Glutamatergic neuron (in vitro differentiated cells): ENCODE data around the gene ATG5. TPM values are rescaled to one million over a fixed set of nuclear protein-coding genes. Genes with fewer than 3 reads are reported as not detected.
"Not testable (repeated sequence)": the region's sequence is repeated elsewhere in the genome, so short reads cannot be mapped to it uniquely, and the experiment has no call there.

ENCODE experiments used
- DNase-seq: peaks from one replicate; pipeline ENCODE4 v3.0.0; 2022
- H3K27ac Mint-ChIP-seq: one replicate; pipeline ENCODE4 v1.8.0; 2020; ENCODE audit warnings: mild to moderate bottlenecking, mixed read lengths, inconsistent platforms; ENCODE audit not compliant: unreplicated experiment
- H3K27me3 Mint-ChIP-seq: one replicate; pipeline ENCODE4 v1.8.0; 2020; ENCODE audit warnings: mild to moderate bottlenecking, moderate library complexity, mixed read lengths, inconsistent platforms; ENCODE audit not compliant: unreplicated experiment
- H3K36me3 Mint-ChIP-seq: one replicate; pipeline ENCODE4 v1.8.0; 2020; ENCODE audit warnings: mild to moderate bottlenecking, mixed read lengths, inconsistent platforms; ENCODE audit not compliant: unreplicated experiment
- H3K4me1 Mint-ChIP-seq: one replicate; pipeline ENCODE4 v1.8.0; 2020; ENCODE audit warnings: mild to moderate bottlenecking, low read depth, mixed read lengths, inconsistent platforms; ENCODE audit not compliant: unreplicated experiment
- H3K4me3 Mint-ChIP-seq: one replicate; pipeline ENCODE4 v1.8.0; 2020; ENCODE audit warnings: mild to moderate bottlenecking, mixed read lengths, inconsistent platforms; ENCODE audit not compliant: unreplicated experiment
- H3K9me3 Mint-ChIP-seq: one replicate; pipeline ENCODE4 v1.8.0; 2020; ENCODE audit warnings: mild to moderate bottlenecking, moderate library complexity, mixed read lengths, inconsistent platforms; ENCODE audit not compliant: unreplicated experiment
- total RNA-seq: library from RNA; stranded (reverse); fragmentation: NEBNext Ultra II Directional; extraction: Animal tissue kit (Norgen Biotek cat#: 25700); gene quantifications from one replicate; pipeline ENCODE4 v1.2.1, GENCODE V29; 2021; ENCODE audit not compliant: unreplicated experiment
- TF ChIP-seq, protein P1 (sequence below): fragments of 200-600 bp; sonication (generic); IDR thresholded peaks from one replicate; pipeline ENCODE4 v1.5.0; 2021; ENCODE audit not compliant: partially characterized antibody, unreplicated experiment

The ATG5 gene
- total RNA-seq, 1 donor from 2014 or later, result 24.8 TPM

DNA sequence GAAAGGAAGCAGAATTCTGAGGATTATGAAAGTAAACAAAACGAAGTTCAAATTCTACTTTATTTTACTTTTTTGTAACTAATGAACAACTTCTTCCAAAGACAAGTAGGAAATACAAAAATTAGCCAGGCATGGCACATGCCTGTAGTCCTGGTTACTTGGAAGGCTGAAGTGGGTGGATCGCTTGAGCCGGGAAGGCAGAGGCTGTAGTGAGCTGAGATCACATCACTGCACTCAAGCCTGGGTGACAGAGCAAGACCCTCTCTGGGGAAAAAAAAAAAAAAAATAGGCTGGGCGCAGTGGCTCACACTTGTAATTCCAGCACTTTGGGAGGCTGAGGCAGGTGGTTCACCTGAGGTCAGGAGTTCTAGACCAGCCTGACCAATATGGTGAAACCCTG is 82.3 kb downstream of the ATG5 start:
- no peak overlapping the region for H3K4me3 Mint-ChIP-seq
- TF ChIP-seq, protein P1, sequence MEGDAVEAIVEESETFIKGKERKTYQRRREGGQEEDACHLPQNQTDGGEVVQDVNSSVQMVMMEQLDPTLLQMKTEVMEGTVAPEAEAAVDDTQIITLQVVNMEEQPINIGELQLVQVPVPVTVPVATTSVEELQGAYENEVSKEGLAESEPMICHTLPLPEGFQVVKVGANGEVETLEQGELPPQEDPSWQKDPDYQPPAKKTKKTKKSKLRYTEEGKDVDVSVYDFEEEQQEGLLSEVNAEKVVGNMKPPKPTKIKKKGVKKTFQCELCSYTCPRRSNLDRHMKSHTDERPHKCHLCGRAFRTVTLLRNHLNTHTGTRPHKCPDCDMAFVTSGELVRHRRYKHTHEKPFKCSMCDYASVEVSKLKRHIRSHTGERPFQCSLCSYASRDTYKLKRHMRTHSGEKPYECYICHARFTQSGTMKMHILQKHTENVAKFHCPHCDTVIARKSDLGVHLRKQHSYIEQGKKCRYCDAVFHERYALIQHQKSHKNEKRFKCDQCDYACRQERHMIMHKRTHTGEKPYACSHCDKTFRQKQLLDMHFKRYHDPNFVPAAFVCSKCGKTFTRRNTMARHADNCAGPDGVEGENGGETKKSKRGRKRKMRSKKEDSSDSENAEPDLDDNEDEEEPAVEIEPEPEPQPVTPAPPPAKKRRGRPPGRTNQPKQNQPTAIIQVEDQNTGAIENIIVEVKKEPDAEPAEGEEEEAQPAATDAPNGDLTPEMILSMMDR, result no peak
- no peak for DNase-seq
- H3K36me3 Mint-ChIP-seq, result no peaks in the 10 kb centered on the region
- H3K27me3 Mint-ChIP-seq, result no peaks in the 10 kb centered on the region
- H3K4me1 Mint-ChIP-seq, result peaks cover 22% of the 10 kb centered on the region
- H3K27ac Mint-ChIP-seq, result no peak overlapping the region
- H3K9me3 Mint-ChIP-seq, result peaks cover 3% of the 10 kb centered on the region

DNA sequence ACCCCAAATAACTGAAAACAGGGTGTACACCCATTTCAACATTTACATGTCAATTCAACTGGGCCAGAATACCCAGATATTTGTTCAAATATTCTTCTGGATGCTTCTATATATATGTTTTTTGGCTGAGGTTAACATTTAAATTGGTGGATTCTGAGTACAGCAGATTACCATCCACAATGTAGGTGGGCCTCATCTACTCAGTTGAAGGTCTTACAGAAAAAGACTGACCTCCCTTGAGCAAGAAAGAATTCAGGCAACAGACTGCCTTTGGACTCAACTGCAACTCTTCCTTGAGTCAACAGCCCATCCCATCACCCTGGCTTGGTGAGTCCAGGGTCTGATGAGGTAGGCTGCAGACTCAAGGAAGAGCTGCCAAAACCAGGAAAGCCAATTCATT is 84.1 kb downstream of the ATG5 start:
- H3K4me1 Mint-ChIP-seq, result peaks cover 9% of the 10 kb centered on the region
- H3K9me3 Mint-ChIP-seq, result peaks cover 3% of the 10 kb centered on the region
- H3K27me3 Mint-ChIP-seq, result no peaks in the 10 kb centered on the region
- TF ChIP-seq, protein P1, result no peak
- no peaks in the 10 kb centered on the region for H3K36me3 Mint-ChIP-seq
- H3K27ac Mint-ChIP-seq, result no peak overlapping the region
- H3K4me3 Mint-ChIP-seq, result no peak overlapping the region
- DNase-seq, result no peak

DNA sequence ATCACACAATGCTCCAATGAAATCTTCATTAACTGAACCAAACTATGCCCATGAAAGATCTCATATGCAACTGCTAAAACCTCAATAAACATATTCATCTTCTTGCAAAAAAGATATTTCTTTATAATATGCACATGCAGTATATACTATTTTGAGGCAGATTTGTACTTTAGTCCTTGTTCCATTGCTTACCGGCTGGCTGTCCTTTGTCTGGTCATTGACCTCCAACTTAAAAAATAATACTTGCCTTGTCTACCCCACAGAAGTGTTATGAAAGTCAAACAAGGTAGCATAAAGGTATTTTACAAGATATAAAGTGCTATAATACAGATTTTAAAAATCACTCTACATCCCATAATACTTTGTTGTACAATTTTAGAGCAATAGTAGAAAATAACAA is 88.3 kb downstream of the ATG5 start:
- DNase-seq, result no peak
- H3K9me3 Mint-ChIP-seq, result peaks cover 3% of the 10 kb centered on the region
- TF ChIP-seq, protein P1, result no peak
- H3K36me3 Mint-ChIP-seq, result peaks cover 13% of the 10 kb centered on the region
- no peaks in the 10 kb centered on the region for H3K4me1 Mint-ChIP-seq
- no peak overlapping the region for H3K4me3 Mint-ChIP-seq
- no peak overlapping the region for H3K27ac Mint-ChIP-seq
- H3K27me3 Mint-ChIP-seq, result no peaks in the 10 kb centered on the region

DNA sequence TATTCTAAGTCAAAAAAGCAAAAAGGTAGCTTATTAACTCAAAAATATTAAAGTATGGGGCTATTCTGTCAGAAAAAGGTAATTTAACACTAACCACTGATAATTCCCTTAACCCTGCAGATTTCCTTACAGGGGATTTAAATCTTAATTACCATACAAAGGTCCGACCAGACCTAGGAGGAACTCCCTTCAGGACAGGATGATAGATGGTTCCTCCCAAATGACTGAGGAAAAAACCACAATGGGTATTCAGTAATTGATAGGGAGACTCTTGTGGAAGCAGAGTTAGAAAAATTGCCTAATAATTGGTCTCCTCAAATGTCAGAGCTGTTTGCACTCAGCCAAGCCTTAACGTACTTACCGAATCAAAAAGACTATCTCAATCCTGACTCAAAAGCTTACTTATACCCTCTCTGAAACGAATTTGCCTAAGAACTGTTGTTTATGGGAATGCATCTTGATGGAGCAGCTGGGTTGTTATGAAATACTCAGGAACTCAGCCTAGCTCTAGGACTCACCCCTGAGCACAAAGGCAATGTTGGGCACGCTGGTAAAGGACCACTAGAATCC is 95.6 kb downstream of the ATG5 start:
- not testable (repeated sequence) for H3K4me1 Mint-ChIP-seq, H3K4me3 Mint-ChIP-seq, H3K27ac Mint-ChIP-seq, DNase-seq, H3K27me3 Mint-ChIP-seq, H3K9me3 Mint-ChIP-seq
- H3K36me3 Mint-ChIP-seq, result peaks cover 22% of the 10 kb centered on the region

DNA sequence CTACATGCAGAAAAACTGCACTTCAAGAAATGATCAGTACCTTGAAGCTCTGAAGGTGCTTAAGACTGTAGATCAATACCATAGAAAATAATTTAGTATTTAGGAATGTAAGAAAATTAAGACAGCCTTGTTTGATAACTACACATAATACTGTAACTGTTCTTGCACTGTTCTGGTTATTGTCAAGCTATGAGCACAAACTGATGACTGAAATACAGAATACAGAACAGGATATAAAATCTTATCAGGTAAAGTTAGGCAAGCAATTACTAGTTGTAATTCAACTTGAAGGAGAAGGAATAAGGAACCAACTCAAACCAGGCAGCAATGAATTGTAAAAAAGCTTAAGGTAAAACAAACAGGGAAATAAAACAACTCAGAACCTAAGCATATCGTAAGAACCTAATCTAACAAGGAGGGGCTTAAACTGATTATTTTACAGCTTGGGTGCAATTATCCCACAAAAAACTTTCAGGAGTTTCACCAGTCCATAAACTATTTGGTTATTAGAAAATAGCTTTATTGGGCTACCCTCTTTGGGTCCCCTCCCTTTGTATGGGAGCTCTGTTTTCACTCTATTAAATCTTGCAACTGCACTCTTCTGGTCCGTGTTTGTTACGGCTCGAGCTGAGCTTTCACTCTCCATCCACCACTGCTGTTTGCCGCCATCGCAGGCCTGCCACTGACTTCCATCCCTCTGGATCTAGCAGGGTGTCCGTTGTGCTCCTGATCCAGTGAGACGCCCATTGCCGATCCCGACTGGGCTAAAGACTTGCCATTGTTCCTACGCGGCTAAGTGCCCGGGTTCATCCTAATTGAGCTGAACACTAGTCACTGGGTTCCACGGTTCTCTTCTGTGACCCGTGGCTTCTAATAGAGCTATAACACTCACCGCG is 97.7 kb downstream of the ATG5 start:
- Mint-ChIP-seq H3K27me3 (no peaks in the 10 kb centered on the region), H3K36me3 (peaks cover 15% of the 10 kb centered on the region), H3K27ac (no peak overlapping the region), H3K9me3 (peaks cover 4% of the 10 kb centered on the region), H3K4me3 (no peak overlapping the region), H3K4me1 (peaks cover 3% of the 10 kb centered on the region)
- TF ChIP-seq, protein P1, result no peak
- no peak for DNase-seq
